ENCODE results near the gene RAB3IL1.
"Not testable (repeated sequence)": the region's sequence is repeated elsewhere in the genome, so short reads cannot be mapped to it uniquely, and the experiment has no call there.

The RAB3IL1 gene

GRCh38 chr11:61917334-61918109, at the start of gene RAB3IL1:
Gene RAB3IL1, minus strand, starts transcription at chr11:61917566. Its CDS starts 199 bp downstream, at chr11:61917367.
- no peak for DNase-seq (ENCODE audit: low read depth)
- H3K4me3 ChIP-seq (ENCODE audit: low read depth, low read length): peak within 1 kb of the TSS; percentile 57

GRCh38 chr11:61966734-61967115, 49.4 kb upstream of the RAB3IL1 start:
- DNase-seq (ENCODE audit: low read depth): no peak

GRCh38 chr11:61964666-61965271, 47.4 kb upstream of the RAB3IL1 start:
- DNase-seq (ENCODE audit: low read depth): not testable (repeated sequence)
- peak overlapping the region; percentile 91 for H3K4me3 ChIP-seq (ENCODE audit: low read depth, low read length)

More at GRCh38 chr11:61966734-61967115, 49.4 kb upstream of the RAB3IL1 start:
- H3K4me3 ChIP-seq (ENCODE audit: low read depth, low read length): peak overlapping the region; percentile 91

- no peak for DNase-seq (ENCODE audit: low read depth)
- H3K4me3 ChIP-seq (ENCODE audit: low read depth, low read length): peak overlapping the region; percentile 91
These were observed 46.8 kb upstream of the RAB3IL1 start for GRCh38 chr11:61964058-61964665.

GRCh38 chr11:61963282-61964057, 46.1 kb upstream of the RAB3IL1 start:
- H3K4me3 ChIP-seq (ENCODE audit: low read depth, low read length): no peak overlapping the region
- no peak for DNase-seq (ENCODE audit: low read depth)

GRCh38 chr11:61963016-61963281, 45.6 kb upstream of the RAB3IL1 start:
- no peak overlapping the region for H3K4me3 ChIP-seq (ENCODE audit: low read depth, low read length)
- no peak for DNase-seq (ENCODE audit: low read depth)

GRCh38 chr11:61962213-61963015, 45.0 kb upstream of the RAB3IL1 start:
- H3K4me3 ChIP-seq (ENCODE audit: low read depth, low read length): no peak overlapping the region
- DNase-seq (ENCODE audit: low read depth): no peak

- no peak for DNase-seq (ENCODE audit: low read depth)
- no peak overlapping the region for H3K4me3 ChIP-seq (ENCODE audit: low read depth, low read length)
These were observed 44.3 kb upstream of the RAB3IL1 start for GRCh38 chr11:61961570-61962212.

- H3K4me3 ChIP-seq (ENCODE audit: low read depth, low read length): no peak overlapping the region
- no peak for DNase-seq (ENCODE audit: low read depth)
These were observed 43.2 kb upstream of the RAB3IL1 start for GRCh38 chr11:61960532-61960931.

GRCh38 chr11:61959678-61960077, 42.3 kb upstream of the RAB3IL1 start:
- no peak overlapping the region for H3K4me3 ChIP-seq (ENCODE audit: low read depth, low read length)
- no peak for DNase-seq (ENCODE audit: low read depth)

GRCh38 chr11:61959114-61959513, 41.7 kb upstream of the RAB3IL1 start:
- no peak for DNase-seq (ENCODE audit: low read depth)

GRCh38 chr11:61958590-61958989, 41.2 kb upstream of the RAB3IL1 start:
- H3K4me3 ChIP-seq (ENCODE audit: low read depth, low read length): no peak overlapping the region
- no peak for DNase-seq (ENCODE audit: low read depth)

More at GRCh38 chr11:61959114-61959513, 41.7 kb upstream of the RAB3IL1 start:
- no peak overlapping the region for H3K4me3 ChIP-seq (ENCODE audit: low read depth, low read length)

GRCh38 chr11:61957021-61957770, 39.8 kb upstream of the RAB3IL1 start:
- DNase-seq (ENCODE audit: low read depth): no peak
- H3K4me3 ChIP-seq (ENCODE audit: low read depth, low read length): no peak overlapping the region

GRCh38 chr11:61956191-61957020, 39.0 kb upstream of the RAB3IL1 start:
- H3K4me3 ChIP-seq (ENCODE audit: low read depth, low read length): peak overlapping the region; percentile 43
- no peak for DNase-seq (ENCODE audit: low read depth)

- DNase-seq (ENCODE audit: low read depth): no peak
These were observed 38.2 kb upstream of the RAB3IL1 start for GRCh38 chr11:61955422-61956135.

GRCh38 chr11:61954851-61955421, 37.6 kb upstream of the RAB3IL1 start:
- peak overlapping the region; percentile 43 for H3K4me3 ChIP-seq (ENCODE audit: low read depth, low read length)
- peak; percentile 74 for DNase-seq (ENCODE audit: low read depth)

More at GRCh38 chr11:61955422-61956135, 38.2 kb upstream of the RAB3IL1 start:
- H3K4me3 ChIP-seq (ENCODE audit: low read depth, low read length): peak overlapping the region; percentile 43
